ENCODE measurements around the gene CADPS2.

DNA sequence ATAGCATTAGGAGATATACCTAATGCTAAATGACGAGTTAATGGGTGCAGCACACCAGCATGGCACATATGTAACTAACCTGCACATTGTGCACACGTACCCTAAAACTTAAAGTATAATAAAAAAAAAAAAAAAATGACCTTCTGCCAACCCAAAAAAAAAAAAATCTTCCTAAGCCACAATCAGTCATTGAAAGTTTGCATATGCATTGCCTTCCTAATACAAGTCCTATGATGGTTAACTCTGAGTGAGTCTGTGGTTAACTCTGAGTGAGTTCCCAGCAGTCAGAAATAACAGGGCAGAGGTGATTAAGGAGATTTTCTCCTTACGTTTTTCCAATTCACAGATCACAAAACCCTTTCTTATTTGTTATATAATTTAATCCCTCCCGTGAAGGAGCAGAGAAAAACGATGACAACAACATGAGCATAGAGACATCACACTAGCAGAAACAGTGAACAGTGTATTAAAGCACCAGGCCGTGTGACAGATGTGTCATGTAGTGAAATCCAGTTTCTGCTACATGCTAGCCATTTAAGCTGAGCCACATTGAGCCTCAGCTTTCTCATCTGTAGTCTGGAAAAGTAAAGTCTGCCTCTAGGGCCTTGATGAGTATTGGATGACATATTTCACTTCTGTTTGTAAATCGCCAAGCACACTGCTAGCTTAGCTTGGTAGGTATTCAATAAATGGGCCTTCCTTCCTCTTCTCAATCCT, 176.2 kb downstream of the CADPS2 start:
- TF ChIP-seq, protein P1, sequence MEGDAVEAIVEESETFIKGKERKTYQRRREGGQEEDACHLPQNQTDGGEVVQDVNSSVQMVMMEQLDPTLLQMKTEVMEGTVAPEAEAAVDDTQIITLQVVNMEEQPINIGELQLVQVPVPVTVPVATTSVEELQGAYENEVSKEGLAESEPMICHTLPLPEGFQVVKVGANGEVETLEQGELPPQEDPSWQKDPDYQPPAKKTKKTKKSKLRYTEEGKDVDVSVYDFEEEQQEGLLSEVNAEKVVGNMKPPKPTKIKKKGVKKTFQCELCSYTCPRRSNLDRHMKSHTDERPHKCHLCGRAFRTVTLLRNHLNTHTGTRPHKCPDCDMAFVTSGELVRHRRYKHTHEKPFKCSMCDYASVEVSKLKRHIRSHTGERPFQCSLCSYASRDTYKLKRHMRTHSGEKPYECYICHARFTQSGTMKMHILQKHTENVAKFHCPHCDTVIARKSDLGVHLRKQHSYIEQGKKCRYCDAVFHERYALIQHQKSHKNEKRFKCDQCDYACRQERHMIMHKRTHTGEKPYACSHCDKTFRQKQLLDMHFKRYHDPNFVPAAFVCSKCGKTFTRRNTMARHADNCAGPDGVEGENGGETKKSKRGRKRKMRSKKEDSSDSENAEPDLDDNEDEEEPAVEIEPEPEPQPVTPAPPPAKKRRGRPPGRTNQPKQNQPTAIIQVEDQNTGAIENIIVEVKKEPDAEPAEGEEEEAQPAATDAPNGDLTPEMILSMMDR (IDR thresholded peaks at IDR 0.05 in 4 of 5, conservative IDR thresholded peaks at IDR 0.05 in 1 of 5): no peak
- no peak for TF ChIP-seq POLR2A (IDR thresholded peaks at IDR 0.05)
